Loucy (cell line): ENCODE results near the gene ARID1B.

Experiments used
- H2AFZ ChIP-seq: fragments of 200-600 bp; sonication (generic); 2 replicates; pipeline ENCODE4 v1.6.0; 2016; ENCODE audit warnings: antibody characterized with exemption, mild to moderate bottlenecking, low read length, moderate library complexity
- H3F3A ChIP-seq: fragments of 200-600 bp; 2 replicates; pipeline ENCODE4 v1.6.0; 2016; ENCODE audit warnings: antibody characterized with exemption, low read depth, mild to moderate bottlenecking
- H3K27me3 ChIP-seq: fragments of 200-600 bp; sonication (generic); 2 replicates; pipeline ENCODE4 v1.6.1; 2014; ENCODE audit warnings: low read length, mild to moderate bottlenecking; ENCODE audit not compliant: insufficient read depth, poor library complexity, severe bottlenecking
- H3K36me3 ChIP-seq: fragments of 200-600 bp; sonication (generic); 2 replicates; pipeline ENCODE4 v1.6.1; 2016; ENCODE audit warnings: low read length; ENCODE audit not compliant: insufficient read depth
- H3K4me1 ChIP-seq: fragments of 200-600 bp; sonication (generic); 2 replicates; pipeline ENCODE4 v1.5.1; 2014; ENCODE audit warnings: low read length, mild to moderate bottlenecking; ENCODE audit not compliant: insufficient read depth, poor library complexity, severe bottlenecking
- H3K4me2 ChIP-seq: fragments of 200-600 bp; sonication (generic); 2 replicates; pipeline ENCODE4 v1.6.0; 2014; ENCODE audit warnings: antibody characterized with exemption, low read length, low read depth, mild to moderate bottlenecking; ENCODE audit not compliant: poor library complexity, severe bottlenecking
- H3K4me3 ChIP-seq: fragments of 200-600 bp; sonication (generic); 2 replicates; pipeline ENCODE4 v1.5.1; 2014; ENCODE audit warnings: low read length, mild to moderate bottlenecking, mixed read lengths; ENCODE audit not compliant: poor library complexity, severe bottlenecking
- H3K79me2 ChIP-seq: fragments of 200-600 bp; sonication (generic); 2 replicates; pipeline ENCODE4 v1.6.1; 2014; ENCODE audit warnings: low read length; ENCODE audit not compliant: insufficient read depth
- H3K9ac ChIP-seq: fragments of 200-600 bp; sonication (generic); 2 replicates; pipeline ENCODE4 v1.6.0; 2014; ENCODE audit warnings: mild to moderate bottlenecking, low read depth, low read length, moderate library complexity; ENCODE audit not compliant: poor library complexity, severe bottlenecking
- H3K9me2 ChIP-seq: fragments of 200-600 bp; sonication (generic); replicated peaks from 2 replicates; pipeline ENCODE4 v1.6.1; 2016; ENCODE audit warnings: low read depth, low read length, mixed read lengths
- H3K9me3 ChIP-seq: fragments of 200-600 bp; sonication (generic); 2 replicates; pipeline ENCODE4 v1.6.1; 2014; ENCODE audit warnings: mild to moderate bottlenecking, antibody characterized with exemption, low read length, low read depth; ENCODE audit not compliant: insufficient read depth
- H4K20me1 ChIP-seq: fragments of 200-600 bp; sonication (generic); 2 replicates; pipeline ENCODE4 v1.6.0; 2014; ENCODE audit warnings: antibody characterized with exemption, low read length, mild to moderate bottlenecking; ENCODE audit not compliant: insufficient read depth, poor library complexity, severe bottlenecking
- EZH2phosphoT487 ChIP-seq: fragments of 200-600 bp; IDR thresholded peaks from 2 replicates; pipeline ENCODE4 v1.6.1; 2018; ENCODE audit warnings: antibody characterized with exemption, mild to moderate bottlenecking, moderate library complexity, borderline replicate concordance
- TF ChIP-seq, protein P1 (sequence below): fragments of 200-600 bp; sonication (generic); conservative IDR thresholded peaks from 2 replicates; pipeline ENCODE4 v1.5.1; 2014; ENCODE audit warnings: mild to moderate bottlenecking, antibody characterized with exemption, low read length

Gene ARID1B

GRCh38 chr6:157198425-157199279, 421.5 kb downstream of the ARID1B start:
- Histone ChIP-seq H3K36me3 (peaks cover 75% of the 10 kb centered on the region; the same call in 1 of the 2 replicates), H3K9ac (no peak overlapping the region), H2AFZ (no peak overlapping the region), H4K20me1 (no peaks in the 10 kb centered on the region), H3F3A (no peaks in the 10 kb centered on the region), H3K27me3 (no peaks in the 10 kb centered on the region), H3K4me3 (no peak overlapping the region), H3K9me2 (no peaks in the 10 kb centered on the region), H3K79me2 (no peaks in the 10 kb centered on the region), H3K4me2 (no peak overlapping the region), H3K9me3 (no peaks in the 10 kb centered on the region), H3K4me1 (peaks cover 8% of the 10 kb centered on the region)
- TF ChIP-seq, protein P1, sequence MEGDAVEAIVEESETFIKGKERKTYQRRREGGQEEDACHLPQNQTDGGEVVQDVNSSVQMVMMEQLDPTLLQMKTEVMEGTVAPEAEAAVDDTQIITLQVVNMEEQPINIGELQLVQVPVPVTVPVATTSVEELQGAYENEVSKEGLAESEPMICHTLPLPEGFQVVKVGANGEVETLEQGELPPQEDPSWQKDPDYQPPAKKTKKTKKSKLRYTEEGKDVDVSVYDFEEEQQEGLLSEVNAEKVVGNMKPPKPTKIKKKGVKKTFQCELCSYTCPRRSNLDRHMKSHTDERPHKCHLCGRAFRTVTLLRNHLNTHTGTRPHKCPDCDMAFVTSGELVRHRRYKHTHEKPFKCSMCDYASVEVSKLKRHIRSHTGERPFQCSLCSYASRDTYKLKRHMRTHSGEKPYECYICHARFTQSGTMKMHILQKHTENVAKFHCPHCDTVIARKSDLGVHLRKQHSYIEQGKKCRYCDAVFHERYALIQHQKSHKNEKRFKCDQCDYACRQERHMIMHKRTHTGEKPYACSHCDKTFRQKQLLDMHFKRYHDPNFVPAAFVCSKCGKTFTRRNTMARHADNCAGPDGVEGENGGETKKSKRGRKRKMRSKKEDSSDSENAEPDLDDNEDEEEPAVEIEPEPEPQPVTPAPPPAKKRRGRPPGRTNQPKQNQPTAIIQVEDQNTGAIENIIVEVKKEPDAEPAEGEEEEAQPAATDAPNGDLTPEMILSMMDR: no peak
- TF ChIP-seq EZH2phosphoT487: no peak

- Histone ChIP-seq H4K20me1 (no peaks in the 10 kb centered on the region), H3K9me2 (no peaks in the 10 kb centered on the region), H3K36me3 (peaks cover 80% of the 10 kb centered on the region), H3K9ac (no peak overlapping the region), H3K79me2 (no peaks in the 10 kb centered on the region), H3K9me3 (no peaks in the 10 kb centered on the region), H3K27me3 (no peaks in the 10 kb centered on the region), H3K4me1 (peaks cover 4% of the 10 kb centered on the region), H2AFZ (no peak overlapping the region), H3K4me2 (no peak overlapping the region), H3K4me3 (no peak overlapping the region), H3F3A (no peaks in the 10 kb centered on the region)
- TF ChIP-seq EZH2phosphoT487: no peak
- TF ChIP-seq, protein P1: no peak
Observed at GRCh38 chr6:157200117-157200516, 422.9 kb downstream of the ARID1B start.

GRCh38 chr6:157200611-157201010, 423.4 kb downstream of the ARID1B start:
- H3K4me2 ChIP-seq: no peak overlapping the region
- no peaks in the 10 kb centered on the region for H3F3A ChIP-seq
- peaks cover 4% of the 10 kb centered on the region for H3K4me1 ChIP-seq
- no peaks in the 10 kb centered on the region for H3K9me3 ChIP-seq
- H3K27me3 ChIP-seq: no peaks in the 10 kb centered on the region
- no peaks in the 10 kb centered on the region for H4K20me1 ChIP-seq
- TF ChIP-seq EZH2phosphoT487: no peak
- TF ChIP-seq, protein P1: no peak
- H3K4me3 ChIP-seq: no peak overlapping the region
- H3K9me2 ChIP-seq: no peaks in the 10 kb centered on the region
- H2AFZ ChIP-seq: no peak overlapping the region
- H3K36me3 ChIP-seq: peaks cover 79% of the 10 kb centered on the region
- no peak overlapping the region for H3K9ac ChIP-seq
- no peaks in the 10 kb centered on the region for H3K79me2 ChIP-seq
